Measurements from ENCODE around the gene MGP. TPM values are rescaled to one million over a fixed set of nuclear protein-coding genes. Genes with fewer than 3 reads are reported as not detected.

The MGP gene
- total RNA-seq, 4 donors from 2014 or later = 5.2 to 108 (median 41.4) TPM

GRCh38 chr12:14911131-14911530 lies 25.5 kb upstream of the MGP start:
- Histone ChIP-seq H3K4me1 (peaks cover 0 to 36% (median 5%) of the 10 kb centered on the region in 3 donors), H3K36me3 (no peaks in the 10 kb centered on the region), H3K9me3 (no peaks in the 10 kb centered on the region), H3K27me3 (no peaks in the 10 kb centered on the region), H3K4me3 (no peak overlapping the region), H3K27ac (peak overlapping the region in 1 of 4 donors; percentile 23)
- DNase-seq = no peak
- no peak for TF ChIP-seq POLR2A (IDR thresholded peaks at IDR 0.05)
- TF ChIP-seq CTCF (IDR thresholded peaks at IDR 0.05) = no peak
- intact Hi-C loops (cut with DNase I) = no loop called here
- WGBS, 2 donors = 38 to 86% methylated on average over 2 of the region's 2 CpGs

GRCh38 chr12:14910090-14910915 lies 24.6 kb upstream of the MGP start:
- no peak overlapping the region for H3K4me3 ChIP-seq
- no peaks in the 10 kb centered on the region for H3K9me3 ChIP-seq
- WGBS, 2 donors = 39 to 59% methylated on average over 5 of the region's 5 CpGs
- H3K27ac ChIP-seq = peak overlapping the region; percentile 23 to 51 (median 36)
- H3K36me3 ChIP-seq = no peaks in the 10 kb centered on the region
- peaks cover 0 to 44% (median 12%) of the 10 kb centered on the region in 3 donors for H3K4me1 ChIP-seq
- no peak for DNase-seq
- H3K27me3 ChIP-seq = no peaks in the 10 kb centered on the region
- TF ChIP-seq CTCF (IDR thresholded peaks at IDR 0.05) = no peak
- TF ChIP-seq POLR2A (IDR thresholded peaks at IDR 0.05) = no peak
- intact Hi-C loops (cut with DNase I) = no loop called here

GRCh38 chr12:14907953-14908352 lies 22.3 kb upstream of the MGP start:
- Histone ChIP-seq H3K4me1 (peaks cover 4 to 45% (median 11%) of the 10 kb centered on the region in 3 donors), H3K9me3 (no peaks in the 10 kb centered on the region), H3K36me3 (no peaks in the 10 kb centered on the region), H3K4me3 (no peak overlapping the region), H3K27me3 (no peaks in the 10 kb centered on the region), H3K27ac (no peak overlapping the region)
- intact Hi-C loops (cut with DNase I) = no loop called here
- DNase-seq = no peak
- 93 to 100% methylated on average over 1 of the region's 1 CpG for WGBS, 2 donors
- TF ChIP-seq POLR2A (IDR thresholded peaks at IDR 0.05) (no peak), CTCF (IDR thresholded peaks at IDR 0.05) (no peak)

- no peaks in the 10 kb centered on the region for H3K9me3 ChIP-seq
- peak overlapping the region in 3 of 4 donors; percentile 45 to 70 (median 59) for H3K27ac ChIP-seq
- no peak for DNase-seq
- no peaks in the 10 kb centered on the region for H3K36me3 ChIP-seq
- TF ChIP-seq POLR2A (IDR thresholded peaks at IDR 0.05) = no peak
- no peak for TF ChIP-seq CTCF (IDR thresholded peaks at IDR 0.05)
- WGBS, 2 donors = 76 to 77% methylated on average over 4 to 5 of the region's 5 CpGs
- no peak overlapping the region for H3K4me3 ChIP-seq
- intact Hi-C loops (cut with DNase I) = no loop called here
- peaks cover 4 to 47% (median 10%) of the 10 kb centered on the region in 3 donors for H3K4me1 ChIP-seq
- H3K27me3 ChIP-seq = no peaks in the 10 kb centered on the region
These were observed 20.5 kb upstream of the MGP start for GRCh38 chr12:14906114-14906513.

DNA sequence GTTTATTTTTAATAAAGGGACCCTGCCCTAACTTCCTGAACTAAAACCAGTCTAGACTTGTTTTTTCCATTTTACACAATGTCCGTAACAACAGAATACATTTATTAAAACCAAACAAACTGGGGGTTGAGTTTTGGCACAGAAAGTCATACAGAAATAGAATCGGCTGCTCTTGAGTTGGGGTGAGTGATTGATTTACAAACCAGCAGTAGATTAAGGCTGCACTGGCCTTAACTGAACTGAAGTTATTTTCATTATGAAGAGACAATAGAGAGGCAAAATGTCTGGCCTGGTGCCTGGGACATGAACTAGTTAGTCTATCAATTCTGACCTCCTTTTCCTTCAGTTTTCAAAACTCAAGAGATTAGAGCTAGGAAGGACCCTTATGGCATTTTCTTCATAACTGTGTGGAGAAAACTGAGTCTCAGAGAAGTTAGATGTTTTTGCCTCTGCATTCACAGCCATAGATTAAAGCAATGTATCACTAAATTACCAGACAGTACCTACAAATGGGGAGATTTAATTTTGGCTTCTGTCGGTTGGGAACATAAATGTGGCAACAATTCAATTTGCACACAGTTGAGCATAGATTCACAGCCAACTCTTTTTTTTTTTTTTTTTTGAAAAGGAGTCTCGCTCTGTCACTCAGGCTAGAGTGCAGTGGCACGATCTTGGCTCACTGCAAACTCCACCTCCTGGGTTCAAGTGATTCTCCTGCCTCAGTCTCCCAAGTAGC lies 19.8 kb upstream of the MGP start:
- 24 to 55% methylated on average over 5 of the region's 5 CpGs for WGBS, 2 donors
- Histone ChIP-seq H3K4me3 (peak overlapping the region in 1 of 4 donors; percentile 23), H3K36me3 (no peaks in the 10 kb centered on the region), H3K9me3 (no peaks in the 10 kb centered on the region), H3K27ac (peak overlapping the region; percentile 23 to 70 (median 59)), H3K4me1 (peaks cover 4 to 41% (median 10%) of the 10 kb centered on the region in 3 donors), H3K27me3 (no peaks in the 10 kb centered on the region)
- DNase-seq = no peak
- no peak for TF ChIP-seq POLR2A (IDR thresholded peaks at IDR 0.05)
- intact Hi-C loops (cut with DNase I) = no loop called here
